ENCODE data around the gene MRGPRG. TPM values are rescaled to one million over a fixed set of nuclear protein-coding genes. Genes with fewer than 3 reads are reported as not detected.

MRGPRG gene
- total and polyA plus RNA-seq, 2 donors (not counting 1 experiment from before 2014, with no cell fraction given) = not detected

- no peak for DNase-seq (ENCODE audit: low read depth in 2 of 2)
- H2AFZ ChIP-seq (ENCODE audit: low read length) = no peak overlapping the region
- H3K36me3 ChIP-seq (ENCODE audit: control insufficient read depth, insufficient read depth, low read length) = no peaks in the 10 kb centered on the region
- H3K4me3 ChIP-seq (replicated peaks in 1 of 4; ENCODE audit: control extremely low read depth in 1 of 4, insufficient read depth in 1 of 4, low read depth in 3 of 4, low read length in 4 of 4) = no peak overlapping the region
- no peak overlapping the region for H3K4me2 ChIP-seq (ENCODE audit: extremely low read depth, insufficient read depth, low read length)
- no peaks in the 10 kb centered on the region for H3K9me3 ChIP-seq (ENCODE audit: control insufficient read depth, insufficient read depth, low read depth, low read length)
- H3K27ac ChIP-seq (ENCODE audit: insufficient read depth, low read length) = no peak overlapping the region
- H3K27me3 ChIP-seq (ENCODE audit: control insufficient read depth, insufficient read depth, low read length) = peaks cover 6% of the 10 kb centered on the region
- no peaks in the 10 kb centered on the region for H3K4me1 ChIP-seq (ENCODE audit: control insufficient read depth, extremely low read depth, insufficient read depth, low read length)
- no peaks in the 10 kb centered on the region for H3K79me2 ChIP-seq (ENCODE audit: control insufficient read depth, insufficient read depth, low read length)
- H4K20me1 ChIP-seq (ENCODE audit: control insufficient read depth, extremely low read depth, insufficient read depth, low read length) = no peaks in the 10 kb centered on the region
- H3K9ac ChIP-seq (ENCODE audit: insufficient read depth, low read length) = no peak overlapping the region
- TF ChIP-seq CTCF (conservative IDR thresholded peaks at IDR 0.05 in 1 of 2, IDR thresholded peaks at IDR 0.05 in 1 of 2; ENCODE audit: low read depth in 1 of 2, low read length in 2 of 2) (no peak), EZH2 (IDR thresholded peaks at IDR 0.05; ENCODE audit: low read length, missing control alignments) (no peak)
These were observed 12.9 kb upstream of the MRGPRG start for GRCh38 chr11:3231550-3231850.

GRCh38 chr11:3230636-3231549, 12.3 kb upstream of the MRGPRG start:
- no peaks in the 10 kb centered on the region for H3K9me3 ChIP-seq (ENCODE audit: control insufficient read depth, insufficient read depth, low read depth, low read length)
- H3K79me2 ChIP-seq (ENCODE audit: control insufficient read depth, insufficient read depth, low read length) = no peaks in the 10 kb centered on the region
- H3K4me3 ChIP-seq (replicated peaks in 1 of 4; ENCODE audit: control extremely low read depth in 1 of 4, insufficient read depth in 1 of 4, low read depth in 3 of 4, low read length in 4 of 4) = no peak overlapping the region
- no peak overlapping the region for H3K9ac ChIP-seq (ENCODE audit: insufficient read depth, low read length)
- H3K27me3 ChIP-seq (ENCODE audit: control insufficient read depth, insufficient read depth, low read length) = peaks cover 6% of the 10 kb centered on the region
- no peak overlapping the region for H3K27ac ChIP-seq (ENCODE audit: insufficient read depth, low read length)
- no peak for TF ChIP-seq EZH2 (IDR thresholded peaks at IDR 0.05; ENCODE audit: low read length, missing control alignments)
- TF ChIP-seq CTCF (conservative IDR thresholded peaks at IDR 0.05 in 1 of 2, IDR thresholded peaks at IDR 0.05 in 1 of 2; ENCODE audit: low read depth in 1 of 2, low read length in 2 of 2) = no peak
- no peaks in the 10 kb centered on the region for H4K20me1 ChIP-seq (ENCODE audit: control insufficient read depth, extremely low read depth, insufficient read depth, low read length)
- DNase-seq (ENCODE audit: low read depth in 2 of 2) = no peak
- no peak overlapping the region for H2AFZ ChIP-seq (ENCODE audit: low read length)
- H3K36me3 ChIP-seq (ENCODE audit: control insufficient read depth, insufficient read depth, low read length) = no peaks in the 10 kb centered on the region
- no peaks in the 10 kb centered on the region for H3K4me1 ChIP-seq (ENCODE audit: control insufficient read depth, extremely low read depth, insufficient read depth, low read length)
- H3K4me2 ChIP-seq (ENCODE audit: extremely low read depth, insufficient read depth, low read length) = no peak overlapping the region

- Histone ChIP-seq H3K4me2 (ENCODE audit: extremely low read depth, insufficient read depth, low read length) (no peak overlapping the region), H3K27me3 (ENCODE audit: control insufficient read depth, insufficient read depth, low read length) (peaks cover 6% of the 10 kb centered on the region), H3K27ac (ENCODE audit: insufficient read depth, low read length) (no peak overlapping the region), H4K20me1 (ENCODE audit: control insufficient read depth, extremely low read depth, insufficient read depth, low read length) (no peaks in the 10 kb centered on the region), H3K4me1 (ENCODE audit: control insufficient read depth, extremely low read depth, insufficient read depth, low read length) (no peaks in the 10 kb centered on the region), H3K36me3 (ENCODE audit: control insufficient read depth, insufficient read depth, low read length) (no peaks in the 10 kb centered on the region), H3K9ac (ENCODE audit: insufficient read depth, low read length) (no peak overlapping the region), H3K4me3 (replicated peaks in 1 of 4; ENCODE audit: control extremely low read depth in 1 of 4, insufficient read depth in 1 of 4, low read depth in 3 of 4, low read length in 4 of 4) (no peak overlapping the region), H3K79me2 (ENCODE audit: control insufficient read depth, insufficient read depth, low read length) (no peaks in the 10 kb centered on the region), H3K9me3 (ENCODE audit: control insufficient read depth, insufficient read depth, low read depth, low read length) (no peaks in the 10 kb centered on the region), H2AFZ (ENCODE audit: low read length) (no peak overlapping the region)
- DNase-seq (ENCODE audit: low read depth in 2 of 2) = no peak
- TF ChIP-seq EZH2 (IDR thresholded peaks at IDR 0.05; ENCODE audit: low read length, missing control alignments) = no peak
- no peak for TF ChIP-seq CTCF (conservative IDR thresholded peaks at IDR 0.05 in 1 of 2, IDR thresholded peaks at IDR 0.05 in 1 of 2; ENCODE audit: low read depth in 1 of 2, low read length in 2 of 2)
These were observed 11.3 kb upstream of the MRGPRG start for GRCh38 chr11:3229673-3230630.

Data from fibroblast of lung (primary cell).